ENCODE measurements around the gene HTR4.
"Not testable (repeated sequence)": the region's sequence is repeated elsewhere in the genome, so short reads cannot be mapped to it uniquely, and the experiment has no call there.

The HTR4 gene

GRCh38 chr5:148653836-148654781 is at the start of gene HTR4:
Gene HTR4 (minus strand): TSS chr5:148654527. CDS start chr5:148637014, 17,513 bp downstream.
- DNase-seq = no peak

- no peak for DNase-seq
These were observed 47.8 kb upstream of the HTR4 start for GRCh38 chr5:148702019-148702596.

GRCh38 chr5:148699028-148699427 is 44.7 kb upstream of the HTR4 start:
- DNase-seq = no peak

GRCh38 chr5:148697809-148698196 is 43.5 kb upstream of the HTR4 start:
- no peak for DNase-seq

GRCh38 chr5:148697180-148697808 is 43.0 kb upstream of the HTR4 start:
- no peak for DNase-seq

GRCh38 chr5:148696187-148697036 is 42.1 kb upstream of the HTR4 start:
- no peak for DNase-seq

GRCh38 chr5:148690945-148691344 is 36.6 kb upstream of the HTR4 start:
- DNase-seq = no peak

- DNase-seq = no peak
These were observed 34.5 kb upstream of the HTR4 start for GRCh38 chr5:148688787-148689186.

GRCh38 chr5:148687871-148688270 is 33.5 kb upstream of the HTR4 start:
- DNase-seq = no peak

- DNase-seq = no peak
These were observed 33.1 kb upstream of the HTR4 start for GRCh38 chr5:148687427-148687826.

GRCh38 chr5:148686660-148687059 is 32.3 kb upstream of the HTR4 start:
- no peak for DNase-seq

- DNase-seq = no peak
These were observed 31.3 kb upstream of the HTR4 start for GRCh38 chr5:148685520-148686134.

- DNase-seq = no peak
These were observed 30.2 kb upstream of the HTR4 start for GRCh38 chr5:148684528-148684927.

- no peak for DNase-seq
These were observed 29.3 kb upstream of the HTR4 start for GRCh38 chr5:148683651-148684050.

GRCh38 chr5:148682058-148683026 is 28.0 kb upstream of the HTR4 start:
- DNase-seq = no peak

- DNase-seq = no peak
These were observed 27.1 kb upstream of the HTR4 start for GRCh38 chr5:148681157-148682057.

GRCh38 chr5:148673704-148674103 is 19.4 kb upstream of the HTR4 start:
- DNase-seq = not testable (repeated sequence)

GRCh38 chr5:148666353-148666752 is 12.0 kb upstream of the HTR4 start:
- no peak for DNase-seq

- no peak for DNase-seq
These were observed 11.1 kb upstream of the HTR4 start for GRCh38 chr5:148665431-148665830.

- no peak for DNase-seq
These were observed 9.2 kb upstream of the HTR4 start for GRCh38 chr5:148663509-148663908.

All from DMS79 treated with DMSO at 0.1 percent for 48 hours (cell line).